Upper lobe of left lung (tissue), 4 donors: ENCODE measurements around the gene RASGRF2.

Source experiments
- EP300 ChIP-seq, 4 donors: sonication (generic); formaldehyde crosslinking; IDR thresholded peaks; one replicate each; pipeline ENCODE4 v1.5.1; 2017; ENCODE audit warnings: antibody characterized with exemption in 4 of 4, control low read depth in 2 of 4
- POLR2A ChIP-seq, 4 donors: fragments of 450-650 bp; IDR thresholded peaks; one replicate each; pipeline ENCODE4 v1.5.1; 2016 to 2017; ENCODE audit warnings: antibody characterized with exemption in 4 of 4, mild to moderate bottlenecking in 2 of 4
- POLR2AphosphoS5 ChIP-seq, 2 donors: sonication (generic); formaldehyde crosslinking; IDR thresholded peaks; one replicate each; pipeline ENCODE4 v1.5.1; 2017; ENCODE audit warnings: antibody characterized with exemption in 2 of 2
- TF ChIP-seq, protein P1 (sequence below), 6 experiments: fragments of 450-650 bp in 4 of 6; fragments of 200-600 bp in 2 of 6; sonication (generic) in 2 of 6; IDR thresholded peaks; one replicate each; pipeline ENCODE4 v1.5.1; 2016 to 2019; ENCODE audit warnings: antibody characterized with exemption in 6 of 6

- TF ChIP-seq POLR2A (IDR thresholded peaks at IDR 0.05) (no peak), POLR2AphosphoS5 (IDR thresholded peaks at IDR 0.05) (no peak), EP300 (IDR thresholded peaks at IDR 0.05) (no peak)
- TF ChIP-seq, protein P1, sequence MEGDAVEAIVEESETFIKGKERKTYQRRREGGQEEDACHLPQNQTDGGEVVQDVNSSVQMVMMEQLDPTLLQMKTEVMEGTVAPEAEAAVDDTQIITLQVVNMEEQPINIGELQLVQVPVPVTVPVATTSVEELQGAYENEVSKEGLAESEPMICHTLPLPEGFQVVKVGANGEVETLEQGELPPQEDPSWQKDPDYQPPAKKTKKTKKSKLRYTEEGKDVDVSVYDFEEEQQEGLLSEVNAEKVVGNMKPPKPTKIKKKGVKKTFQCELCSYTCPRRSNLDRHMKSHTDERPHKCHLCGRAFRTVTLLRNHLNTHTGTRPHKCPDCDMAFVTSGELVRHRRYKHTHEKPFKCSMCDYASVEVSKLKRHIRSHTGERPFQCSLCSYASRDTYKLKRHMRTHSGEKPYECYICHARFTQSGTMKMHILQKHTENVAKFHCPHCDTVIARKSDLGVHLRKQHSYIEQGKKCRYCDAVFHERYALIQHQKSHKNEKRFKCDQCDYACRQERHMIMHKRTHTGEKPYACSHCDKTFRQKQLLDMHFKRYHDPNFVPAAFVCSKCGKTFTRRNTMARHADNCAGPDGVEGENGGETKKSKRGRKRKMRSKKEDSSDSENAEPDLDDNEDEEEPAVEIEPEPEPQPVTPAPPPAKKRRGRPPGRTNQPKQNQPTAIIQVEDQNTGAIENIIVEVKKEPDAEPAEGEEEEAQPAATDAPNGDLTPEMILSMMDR (IDR thresholded peaks at IDR 0.05), result no peak
Measured at GRCh38 chr5:81146031-81146430, 185.9 kb downstream of the RASGRF2 start.
